SK-N-SH treated with all-trans-retinoic acid at 6 μM for 48 hours (cell line): ENCODE results near the gene CLCN1.

ENCODE experiments used
- ATAC-seq: fragments of 200-7000 bp; cut with Tn5 transposase; 3 replicates; pipeline ENCODE4 v1.9.1; 2020; ENCODE audit warnings: mild to moderate bottlenecking, moderate library complexity
- ARNTL ChIP-seq: fragments of 450-650 bp; formaldehyde crosslinking; IDR thresholded peaks from 2 replicates; pipeline ENCODE4 v1.5.0; 2020; ENCODE audit warnings: low read depth, mild to moderate bottlenecking, moderate library complexity, borderline replicate concordance
- BACH2 ChIP-seq: fragments of 250-450 bp; sonication (Bioruptor Pico); IDR thresholded peaks from 2 replicates; pipeline ENCODE4 v1.9.0; 2021; ENCODE audit warnings: mild to moderate bottlenecking, borderline replicate concordance
- CREB5 ChIP-seq: fragments of 250-450 bp; sonication (Bioruptor Pico); IDR thresholded peaks from 2 replicates; pipeline ENCODE4 v1.5.1; 2020; ENCODE audit warnings: low read depth, mild to moderate bottlenecking, moderate library complexity
- CSDC2 ChIP-seq: fragments of 250-450 bp; sonication (Bioruptor Pico); IDR thresholded peaks from 2 replicates; pipeline ENCODE4 v1.5.0; 2020; ENCODE audit warnings: mild to moderate bottlenecking, moderate library complexity
- CSRNP3 ChIP-seq: fragments of 250-450 bp; sonication (Bioruptor Pico); IDR thresholded peaks from 2 replicates; pipeline ENCODE4 v1.5.1; 2021; ENCODE audit warnings: mild to moderate bottlenecking, moderate library complexity
- ESRRG ChIP-seq: fragments of 250-450 bp; sonication (Bioruptor Pico); IDR thresholded peaks from 2 replicates; pipeline ENCODE4 v1.6.1; 2021; ENCODE audit warnings: mild to moderate bottlenecking
- GLIS3 ChIP-seq: fragments of 250-450 bp; sonication (Bioruptor Pico); IDR thresholded peaks from 2 replicates; pipeline ENCODE4 v1.5.0; 2020; ENCODE audit warnings: mild to moderate bottlenecking, moderate library complexity
- ISL1 ChIP-seq: fragments of 250-450 bp; sonication (Bioruptor Pico); IDR thresholded peaks from 2 replicates; pipeline ENCODE4 v2.1.2; 2022; ENCODE audit warnings: mild to moderate bottlenecking, moderate library complexity
- OSR1 ChIP-seq: fragments of 250-450 bp; sonication (Bioruptor Pico); IDR thresholded peaks from 2 replicates; pipeline ENCODE4 v1.8.0; 2022; ENCODE audit warnings: moderate library complexity, mild to moderate bottlenecking, inconsistent platforms
- PATZ1 ChIP-seq: fragments of 250-450 bp; sonication (Bioruptor Pico); IDR thresholded peaks from 2 replicates; pipeline ENCODE4 v1.8.0; 2020; ENCODE audit warnings: mild to moderate bottlenecking, moderate library complexity, borderline replicate concordance
- POU6F1 ChIP-seq: fragments of 250-450 bp; sonication (Bioruptor Pico); IDR thresholded peaks from 2 replicates; pipeline ENCODE4 v1.8.0; 2021; ENCODE audit warnings: low read depth, mild to moderate bottlenecking, moderate library complexity, borderline replicate concordance
- PPARA ChIP-seq: fragments of 250-450 bp; sonication (Bioruptor Pico); IDR thresholded peaks from 2 replicates; pipeline ENCODE4 v1.5.0; 2020; ENCODE audit warnings: mild to moderate bottlenecking, borderline replicate concordance
- TCF4 ChIP-seq: fragments of 250-450 bp; sonication (Bioruptor Pico); IDR thresholded peaks from 2 replicates; pipeline ENCODE4 v1.8.0; 2021; ENCODE audit warnings: mild to moderate bottlenecking, moderate library complexity, borderline replicate concordance
- TOX ChIP-seq: fragments of 250-450 bp; sonication (Bioruptor Pico); IDR thresholded peaks from 2 replicates; pipeline ENCODE4 v1.8.0; 2021; ENCODE audit warnings: mild to moderate bottlenecking, moderate library complexity, borderline replicate concordance
- TSHZ2 ChIP-seq: fragments of 250-450 bp; sonication (Bioruptor Pico); IDR thresholded peaks from 2 replicates; pipeline ENCODE4 v1.5.0; 2020; ENCODE audit warnings: mild to moderate bottlenecking, moderate library complexity
- ZC3H10 ChIP-seq: fragments of 250-450 bp; sonication (Bioruptor Pico); IDR thresholded peaks from 2 replicates; pipeline ENCODE4 v1.5.1; 2021; ENCODE audit warnings: mild to moderate bottlenecking, moderate library complexity
- ZFP3 ChIP-seq: fragments of 250-450 bp; sonication (Bioruptor Pico); IDR thresholded peaks from 2 replicates; pipeline ENCODE4 v1.5.0; 2020; ENCODE audit warnings: mild to moderate bottlenecking, moderate library complexity
- ZFP30 ChIP-seq: fragments of 450-650 bp; formaldehyde crosslinking; IDR thresholded peaks from 2 replicates; pipeline ENCODE4 v1.5.0; 2022; ENCODE audit warnings: mild to moderate bottlenecking, moderate library complexity
- ZNF70 ChIP-seq: fragments of 450-650 bp; formaldehyde crosslinking; IDR thresholded peaks from 2 replicates; pipeline ENCODE4 v1.5.0; 2020; ENCODE audit warnings: mild to moderate bottlenecking, moderate library complexity
- ZNF8 ChIP-seq: fragments of 450-650 bp; formaldehyde crosslinking; IDR thresholded peaks from 2 replicates; pipeline ENCODE4 v1.5.0; 2020; ENCODE audit warnings: mild to moderate bottlenecking, moderate library complexity

The CLCN1 gene

GRCh38 chr7:143271240-143271639 is 44.7 kb upstream of the CLCN1 start:
- no peak for ATAC-seq
- no peak for TF ChIP-seq CREB5 (CRISPR knock-in tag)
- no peak for TF ChIP-seq ZNF70
- no peak for TF ChIP-seq ZFP3
- TF ChIP-seq PPARA, result no peak
- no peak for TF ChIP-seq OSR1
- TF ChIP-seq ZNF8, result no peak
- no peak for TF ChIP-seq GLIS3 (CRISPR knock-in tag)
- TF ChIP-seq CSDC2 (CRISPR knock-in tag), result no peak
- TF ChIP-seq ZFP30 (CRISPR knock-in tag), result no peak
- TF ChIP-seq TSHZ2 (CRISPR knock-in tag), result no peak

- no peak for ATAC-seq
- TF ChIP-seq TSHZ2 (CRISPR knock-in tag) (no peak), PPARA (no peak), CSDC2 (CRISPR knock-in tag) (no peak), TOX (no peak), ESRRG (CRISPR knock-in tag) (no peak), PATZ1 (no peak), TCF4 (CRISPR knock-in tag) (no peak), BACH2 (CRISPR knock-in tag) (no peak), ZFP3 (no peak), ZNF8 (no peak), POU6F1 (CRISPR knock-in tag) (no peak), OSR1 (no peak), ZC3H10 (no peak), ISL1 (CRISPR knock-in tag) (no peak), ARNTL (CRISPR knock-in tag) (no peak), CSRNP3 (CRISPR knock-in tag) (no peak)
Observed at GRCh38 chr7:143272871-143273270, 43.0 kb upstream of the CLCN1 start.
